Stomach (tissue), 4 donors: Measurements from ENCODE around the gene FKBP3.

ENCODE experiments used
- CTCF ChIP-seq, 7 experiments: fragments of 450-650 bp in 4 of 7; fragments of 200-600 bp in 3 of 7; sonication (generic) in 3 of 7; IDR thresholded peaks; one replicate each; pipeline ENCODE4 v1.5.1; 2016 to 2019; ENCODE audit warnings: antibody characterized with exemption in 7 of 7, control low read depth in 2 of 7, mild to moderate bottlenecking in 1 of 7
- EP300 ChIP-seq: sonication (generic); formaldehyde crosslinking; IDR thresholded peaks from one replicate; pipeline ENCODE4 v1.6.1; 2017; ENCODE audit warnings: antibody characterized with exemption
- POLR2A ChIP-seq, 4 donors: fragments of 450-650 bp; IDR thresholded peaks; one replicate each; pipeline ENCODE4 v1.6.1; 2016; ENCODE audit warnings: antibody characterized with exemption in 4 of 4, control low read depth in 2 of 4, mild to moderate bottlenecking in 1 of 4, moderate library complexity in 1 of 4

DNA sequence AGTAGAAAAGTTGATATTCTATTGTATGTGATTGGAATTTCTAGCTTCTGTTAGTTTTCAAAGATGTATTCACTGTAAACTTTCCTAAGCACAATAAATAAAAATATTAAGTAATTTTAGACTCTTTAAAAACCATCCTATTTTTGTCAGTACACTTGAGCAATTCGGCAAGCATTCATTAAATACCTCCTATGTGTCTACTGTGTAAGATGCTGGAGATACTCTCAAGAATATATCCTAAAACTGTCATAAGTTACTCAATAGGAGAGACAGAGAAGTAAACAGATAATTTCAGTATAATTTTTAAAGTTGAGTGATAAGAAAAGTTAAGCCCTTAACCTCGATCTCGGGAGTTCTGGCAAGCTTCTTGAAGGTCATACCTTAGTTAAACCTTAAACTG, 47.5 kb upstream of the FKBP3 start:
- TF ChIP-seq CTCF (IDR thresholded peaks at IDR 0.05) (no peak), POLR2A (IDR thresholded peaks at IDR 0.05) (no peak), EP300 (no peak)
